ENCODE data around the gene TPCN1. TPM values are rescaled to one million over a fixed set of nuclear protein-coding genes. Genes with fewer than 3 reads are reported as not detected.

TPCN1 gene
- polyA plus RNA-seq, 1 experiment = 10.9 TPM

DNA sequence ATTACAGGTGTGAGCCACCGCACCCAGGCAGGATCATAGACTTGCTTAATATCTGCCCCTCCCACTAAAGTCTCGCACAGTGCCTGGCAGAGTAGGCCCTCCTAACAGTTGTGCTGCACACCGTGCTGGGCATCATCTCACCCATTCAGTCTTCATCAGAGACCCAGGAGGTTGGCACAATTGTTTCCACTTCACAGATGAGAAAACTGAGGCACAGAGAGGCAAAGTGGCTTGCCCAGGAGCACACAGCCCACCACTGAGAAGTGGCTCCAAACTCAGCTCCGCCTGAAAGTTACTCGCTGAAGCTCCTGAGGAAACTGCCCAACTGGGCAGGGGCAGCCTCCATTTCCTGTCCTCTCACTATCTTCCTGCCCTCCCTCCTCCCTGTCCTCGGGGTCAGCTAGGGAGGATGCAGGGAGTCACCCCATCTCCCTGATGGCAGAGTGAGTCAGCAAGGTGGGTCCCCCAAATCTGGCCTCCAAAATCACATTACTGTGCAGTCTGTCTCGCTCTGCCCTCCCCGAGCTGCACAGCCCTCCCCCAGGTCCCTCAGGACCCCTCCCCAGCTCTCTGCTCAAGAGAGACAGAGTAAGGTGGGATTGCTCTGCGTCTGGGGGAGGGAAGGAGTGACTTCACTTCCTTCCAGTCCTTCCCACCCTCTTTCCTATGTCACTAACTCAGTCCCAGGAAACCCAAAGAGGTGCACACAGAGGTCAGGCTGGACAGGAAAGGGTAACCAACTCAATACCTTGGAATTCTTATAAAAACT, 107.9 kb downstream of the TPCN1 start:
- Histone ChIP-seq H3K4me3 (ENCODE audit: low read depth, low read length) (no peak overlapping the region), H3K9me3 (ENCODE audit: control insufficient read depth, insufficient read depth, low read length) (no peaks in the 10 kb centered on the region), H3K27me3 (ENCODE audit: control insufficient read depth, insufficient read depth, low read length) (no peaks in the 10 kb centered on the region), H3K27ac (ENCODE audit: low read depth, low read length) (no peak overlapping the region)
- TF ChIP-seq, protein P1, sequence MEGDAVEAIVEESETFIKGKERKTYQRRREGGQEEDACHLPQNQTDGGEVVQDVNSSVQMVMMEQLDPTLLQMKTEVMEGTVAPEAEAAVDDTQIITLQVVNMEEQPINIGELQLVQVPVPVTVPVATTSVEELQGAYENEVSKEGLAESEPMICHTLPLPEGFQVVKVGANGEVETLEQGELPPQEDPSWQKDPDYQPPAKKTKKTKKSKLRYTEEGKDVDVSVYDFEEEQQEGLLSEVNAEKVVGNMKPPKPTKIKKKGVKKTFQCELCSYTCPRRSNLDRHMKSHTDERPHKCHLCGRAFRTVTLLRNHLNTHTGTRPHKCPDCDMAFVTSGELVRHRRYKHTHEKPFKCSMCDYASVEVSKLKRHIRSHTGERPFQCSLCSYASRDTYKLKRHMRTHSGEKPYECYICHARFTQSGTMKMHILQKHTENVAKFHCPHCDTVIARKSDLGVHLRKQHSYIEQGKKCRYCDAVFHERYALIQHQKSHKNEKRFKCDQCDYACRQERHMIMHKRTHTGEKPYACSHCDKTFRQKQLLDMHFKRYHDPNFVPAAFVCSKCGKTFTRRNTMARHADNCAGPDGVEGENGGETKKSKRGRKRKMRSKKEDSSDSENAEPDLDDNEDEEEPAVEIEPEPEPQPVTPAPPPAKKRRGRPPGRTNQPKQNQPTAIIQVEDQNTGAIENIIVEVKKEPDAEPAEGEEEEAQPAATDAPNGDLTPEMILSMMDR (IDR thresholded peaks at IDR 0.05; ENCODE audit: low read depth, low read length) = no peak
- ChIA-PET CTCF (no interaction called here), POLR2A (no interaction called here)
- no peak for DNase-seq (ENCODE audit: low read depth, low spot score)

DNA sequence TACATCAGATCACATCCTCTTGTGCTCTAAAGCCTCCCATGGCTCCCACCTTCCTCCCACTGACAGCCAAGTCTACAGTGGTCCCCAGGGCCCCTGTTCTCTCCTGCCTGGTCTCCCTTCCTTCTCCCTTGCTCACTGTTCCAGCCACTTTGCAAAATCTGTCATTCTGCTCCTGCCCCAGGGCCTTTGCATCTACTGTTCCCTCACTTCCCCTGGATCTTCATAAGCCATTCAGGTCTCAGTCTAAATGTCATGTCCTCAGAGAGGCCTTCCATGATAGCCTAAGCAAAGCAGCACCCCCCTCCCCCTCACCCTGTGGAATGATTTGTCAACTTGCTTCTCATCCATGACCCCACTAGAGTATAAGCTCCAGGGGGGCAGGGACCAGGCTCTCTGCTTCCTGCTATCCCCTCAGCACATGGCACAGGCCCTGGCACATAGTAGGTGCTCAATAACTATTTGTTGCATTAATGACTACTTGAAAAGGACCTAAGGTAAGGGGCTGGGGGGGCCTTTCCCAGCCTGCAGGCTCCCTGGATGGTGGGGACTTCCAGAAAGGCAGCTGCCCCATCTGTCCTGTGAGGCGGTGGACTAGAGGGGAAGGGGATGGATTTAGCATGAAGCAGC, 108.6 kb downstream of the TPCN1 start:
- POLR2A ChIA-PET = no interaction called here
- no peaks in the 10 kb centered on the region for H3K27me3 ChIP-seq (ENCODE audit: control insufficient read depth, insufficient read depth, low read length)
- no peak overlapping the region for H3K4me3 ChIP-seq (ENCODE audit: low read depth, low read length)
- H3K27ac ChIP-seq (ENCODE audit: low read depth, low read length) = no peak overlapping the region
- CTCF ChIA-PET = interaction anchor here (0.6 kb wide), 1 partner anchor 133 kb away, joined by 4 read pairs; no protein-coding TSS in a partner anchor
- H3K9me3 ChIP-seq (ENCODE audit: control insufficient read depth, insufficient read depth, low read length) = no peaks in the 10 kb centered on the region
- no peak for DNase-seq (ENCODE audit: low read depth, low spot score)
- TF ChIP-seq, protein P1 (IDR thresholded peaks at IDR 0.05; ENCODE audit: low read depth, low read length) = no peak

DNA sequence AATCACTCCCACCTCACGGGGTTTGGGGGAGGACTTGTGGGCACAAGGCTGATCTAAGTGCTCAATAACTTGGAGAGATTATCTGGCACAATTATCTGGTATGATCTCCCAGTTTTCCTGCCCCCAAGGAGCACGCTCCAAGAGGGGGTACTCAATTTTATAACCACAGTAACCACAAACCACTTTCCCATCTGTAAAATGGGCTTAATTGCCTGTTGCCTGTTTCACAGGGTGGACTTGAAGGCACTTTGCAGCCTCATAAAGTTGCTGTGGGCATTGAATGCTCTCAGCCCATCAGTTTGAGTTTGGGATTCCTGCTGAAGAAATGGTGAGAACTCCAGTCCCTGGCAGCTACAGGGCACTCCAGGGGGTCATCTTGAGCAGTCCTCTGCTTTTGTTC, 109.2 kb downstream of the TPCN1 start:
- ChIA-PET CTCF (interaction anchor here (0.6 kb wide), 1 partner anchor 133 kb away, joined by 4 read pairs; no protein-coding TSS in a partner anchor), POLR2A (no interaction called here)
- H3K4me3 ChIP-seq (ENCODE audit: low read depth, low read length) = no peak overlapping the region
- H3K27me3 ChIP-seq (ENCODE audit: control insufficient read depth, insufficient read depth, low read length) = no peaks in the 10 kb centered on the region
- TF ChIP-seq, protein P1 (IDR thresholded peaks at IDR 0.05; ENCODE audit: low read depth, low read length) = no peak
- no peak overlapping the region for H3K27ac ChIP-seq (ENCODE audit: low read depth, low read length)
- DNase-seq (ENCODE audit: low read depth, low spot score) = no peak
- H3K9me3 ChIP-seq (ENCODE audit: control insufficient read depth, insufficient read depth, low read length) = no peaks in the 10 kb centered on the region

DNA sequence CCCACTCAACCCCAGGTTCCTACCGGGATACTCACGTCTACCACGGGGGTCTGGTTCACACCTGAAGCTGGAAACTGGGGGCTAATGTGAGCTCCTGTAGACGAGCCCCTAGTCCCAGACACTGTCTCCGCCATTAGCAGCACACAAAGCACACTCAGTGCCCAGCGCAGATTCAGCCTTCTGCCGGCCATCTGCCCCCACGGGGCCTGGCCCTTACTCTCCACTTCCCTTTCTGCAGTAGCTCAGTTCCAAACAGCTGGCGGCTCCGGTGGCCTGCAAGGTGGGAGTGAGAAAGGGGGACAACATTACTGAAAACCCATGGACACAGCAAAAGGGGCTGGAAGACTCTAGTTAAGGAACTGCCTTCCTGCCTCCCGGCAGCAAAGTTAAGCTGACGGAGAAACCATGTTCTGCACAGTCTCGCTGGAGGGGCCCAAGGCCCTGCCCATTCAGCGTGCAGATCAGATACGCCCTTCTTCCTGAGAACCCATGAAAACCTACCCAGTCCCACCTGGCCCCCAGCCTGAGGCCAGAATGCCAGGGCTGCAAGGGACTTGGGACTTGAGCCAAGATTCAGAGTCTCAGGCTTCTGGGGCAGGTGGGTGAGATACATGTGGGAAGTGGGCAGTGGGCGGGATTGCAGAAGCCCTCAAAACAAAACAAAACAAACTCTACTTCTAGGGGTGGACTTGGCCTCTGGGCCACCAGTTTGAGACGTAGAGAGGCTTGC, 111.6 kb downstream of the TPCN1 start:
- CTCF ChIA-PET = no interaction called here
- Histone ChIP-seq H3K27me3 (ENCODE audit: control insufficient read depth, insufficient read depth, low read length) (no peaks in the 10 kb centered on the region), H3K9me3 (ENCODE audit: control insufficient read depth, insufficient read depth, low read length) (no peaks in the 10 kb centered on the region), H3K4me3 (ENCODE audit: low read depth, low read length) (no peak overlapping the region), H3K27ac (ENCODE audit: low read depth, low read length) (no peak overlapping the region)
- TF ChIP-seq, protein P1 (IDR thresholded peaks at IDR 0.05; ENCODE audit: low read depth, low read length) = no peak
- no peak for DNase-seq (ENCODE audit: low read depth, low spot score)
- POLR2A ChIA-PET = no interaction called here

DNA sequence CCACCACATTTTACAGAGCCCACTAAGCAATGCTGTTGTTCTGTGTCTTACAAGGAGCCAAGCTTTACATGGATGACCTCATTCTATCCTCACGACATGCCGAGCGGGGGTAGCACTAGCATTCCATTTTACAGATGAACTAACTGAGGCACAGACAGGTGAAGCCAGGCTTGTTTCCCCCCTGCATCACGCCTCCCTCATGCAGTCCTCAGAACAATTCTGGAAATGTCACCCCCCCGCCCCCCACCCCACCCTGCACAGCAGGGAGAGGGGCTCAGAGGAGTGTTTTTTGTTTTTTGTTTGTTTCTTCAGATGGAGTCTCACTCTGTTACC, 112.1 kb downstream of the TPCN1 start:
- H3K4me3 ChIP-seq (ENCODE audit: low read depth, low read length) = no peak overlapping the region
- no peak overlapping the region for H3K27ac ChIP-seq (ENCODE audit: low read depth, low read length)
- TF ChIP-seq, protein P1 (IDR thresholded peaks at IDR 0.05; ENCODE audit: low read depth, low read length) = no peak
- H3K27me3 ChIP-seq (ENCODE audit: control insufficient read depth, insufficient read depth, low read length) = peaks cover under 1% of the 10 kb centered on the region
- POLR2A ChIA-PET = interaction anchor here (0.7 kb wide), 1 partner anchor 560 kb away, joined by 6 read pairs; no protein-coding TSS in a partner anchor
- CTCF ChIA-PET = no interaction called here
- no peak for DNase-seq (ENCODE audit: low read depth, low spot score)
- no peaks in the 10 kb centered on the region for H3K9me3 ChIP-seq (ENCODE audit: control insufficient read depth, insufficient read depth, low read length)

Measured in AG04450 (cell line).